Mucosa of descending colon (tissue), 3 donors: ENCODE results near the gene SSH2. TPM values are rescaled to one million over a fixed set of nuclear protein-coding genes. Genes with fewer than 3 reads are reported as not detected.

Experiments
- ATAC-seq: fragments of 200-7000 bp; cut with Tn5 transposase; one replicate; pipeline ENCODE4 v1.9.1; 2020; ENCODE audit warnings: mild to moderate bottlenecking, moderate library complexity
- DNase-seq, 3 donors: peaks; one replicate each; pipeline ENCODE4 v3.0.0-alpha.2; 2020
- H3K36me3 ChIP-seq: fragments of 200-600 bp; one replicate; pipeline ENCODE4 v1.8.0; 2021; ENCODE audit warnings: low read depth, mild to moderate bottlenecking
- H3K4me1 ChIP-seq: fragments of 200-600 bp; one replicate; pipeline ENCODE4 v1.8.0; 2021; ENCODE audit warnings: low read depth, mild to moderate bottlenecking
- H3K4me3 ChIP-seq: fragments of 200-600 bp; one replicate; pipeline ENCODE4 v1.8.0; 2021; ENCODE audit warnings: mild to moderate bottlenecking
- H3K9me3 ChIP-seq: fragments of 200-600 bp; one replicate; pipeline ENCODE4 v1.8.0; 2021; ENCODE audit warnings: mild to moderate bottlenecking
- intact Hi-C, 2 donors: fragments of 100-400 bp; cut with DNase I in 1 of 2; cut with micrococcal nuclease in 1 of 2; formaldehyde crosslinking; loops; one replicate each; pipeline versions ENCODE4 v1.11.0 to v1.11.1; 2022; cut with DNase I, micrococcal nuclease
- total RNA-seq, 3 donors: library from RNA; stranded (reverse); fragmentation: NEBNext Ultra II Directional in 2 of 3; extraction: Animal tissue kit (Norgen Biotek cat#: 25700) in 2 of 3; gene quantifications; one replicate each; pipeline versions ENCODE4 v1.2.1 to v1.2.4, GENCODE V29; 2021 to 2023
- TF ChIP-seq, protein P1 (sequence below): fragments of 200-600 bp; IDR thresholded peaks from one replicate; pipeline ENCODE4 v1.8.0; 2022; ENCODE audit warnings: antibody characterized with exemption, mild to moderate bottlenecking
- donor health status: DM: no; HTN: no; CAD: no; lungs with moderate emphysema.
- donor health status: DM: no; HTN: no; CAD: no.
- donor health status: DM: no; HTN: yes; CAD: no.

Gene SSH2
- total RNA-seq, 3 donors from 2014 or later: 32.1 to 47.8 (median 40.8) TPM

GRCh38 chr17:29807520-29808361 lies 122.3 kb downstream of the SSH2 start:
- H3K4me1 ChIP-seq: no peaks in the 10 kb centered on the region
- no peaks in the 10 kb centered on the region for H3K9me3 ChIP-seq
- no peak overlapping the region for H3K4me3 ChIP-seq
- ATAC-seq (peak; percentile 90), DNase-seq (peak in 2 of 3 donors; percentile 53 to 88)
- intact Hi-C loops: loop anchor here in 1 of 2 donors (2.0 kb wide), 1 partner anchor 123 kb away; the partner anchor contains the start of gene SSH2
- no peaks in the 10 kb centered on the region for H3K36me3 ChIP-seq
- TF ChIP-seq, protein P1, sequence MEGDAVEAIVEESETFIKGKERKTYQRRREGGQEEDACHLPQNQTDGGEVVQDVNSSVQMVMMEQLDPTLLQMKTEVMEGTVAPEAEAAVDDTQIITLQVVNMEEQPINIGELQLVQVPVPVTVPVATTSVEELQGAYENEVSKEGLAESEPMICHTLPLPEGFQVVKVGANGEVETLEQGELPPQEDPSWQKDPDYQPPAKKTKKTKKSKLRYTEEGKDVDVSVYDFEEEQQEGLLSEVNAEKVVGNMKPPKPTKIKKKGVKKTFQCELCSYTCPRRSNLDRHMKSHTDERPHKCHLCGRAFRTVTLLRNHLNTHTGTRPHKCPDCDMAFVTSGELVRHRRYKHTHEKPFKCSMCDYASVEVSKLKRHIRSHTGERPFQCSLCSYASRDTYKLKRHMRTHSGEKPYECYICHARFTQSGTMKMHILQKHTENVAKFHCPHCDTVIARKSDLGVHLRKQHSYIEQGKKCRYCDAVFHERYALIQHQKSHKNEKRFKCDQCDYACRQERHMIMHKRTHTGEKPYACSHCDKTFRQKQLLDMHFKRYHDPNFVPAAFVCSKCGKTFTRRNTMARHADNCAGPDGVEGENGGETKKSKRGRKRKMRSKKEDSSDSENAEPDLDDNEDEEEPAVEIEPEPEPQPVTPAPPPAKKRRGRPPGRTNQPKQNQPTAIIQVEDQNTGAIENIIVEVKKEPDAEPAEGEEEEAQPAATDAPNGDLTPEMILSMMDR: peak; percentile 34

GRCh38 chr17:29802246-29802645 lies 127.8 kb downstream of the SSH2 start:
- TF ChIP-seq, protein P1: no peak
- ATAC-seq (no peak), DNase-seq (no peak)
- Histone ChIP-seq H3K36me3 (no peaks in the 10 kb centered on the region), H3K4me1 (no peaks in the 10 kb centered on the region), H3K9me3 (no peaks in the 10 kb centered on the region), H3K4me3 (no peak overlapping the region)
- intact Hi-C loops: loop anchor here in 1 of 2 donors (5.0 kb wide), 1 partner anchor 130 kb away; the partner anchor contains the start of gene SSH2

DNA sequence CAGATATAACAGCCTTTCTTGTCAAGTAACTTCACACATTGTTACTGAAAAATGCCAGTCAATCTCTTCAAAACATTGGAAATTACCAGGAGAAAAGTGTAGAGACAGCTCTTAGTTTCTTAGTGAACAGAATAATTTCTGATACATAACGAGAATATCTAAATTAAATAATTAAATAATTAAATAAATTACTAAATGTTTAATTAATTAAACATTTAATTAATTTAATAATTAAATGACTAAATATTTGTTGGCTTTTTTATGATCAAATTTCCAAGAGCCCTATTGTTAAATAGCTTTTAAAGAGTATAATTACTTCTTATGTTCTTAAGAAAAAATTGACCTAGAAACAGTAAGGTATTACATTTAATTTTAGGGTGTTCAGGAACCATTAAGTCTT lies 129.6 kb downstream of the SSH2 start:
- Histone ChIP-seq H3K4me1 (no peaks in the 10 kb centered on the region), H3K36me3 (no peaks in the 10 kb centered on the region), H3K4me3 (no peak overlapping the region), H3K9me3 (no peaks in the 10 kb centered on the region)
- DNase-seq (no peak), ATAC-seq (no peak)
- intact Hi-C loops: loop anchor here in 1 of 2 donors (5.0 kb wide), 1 partner anchor 132 kb away; the partner anchor contains the start of gene SSH2
- TF ChIP-seq, protein P1: no peak

DNA sequence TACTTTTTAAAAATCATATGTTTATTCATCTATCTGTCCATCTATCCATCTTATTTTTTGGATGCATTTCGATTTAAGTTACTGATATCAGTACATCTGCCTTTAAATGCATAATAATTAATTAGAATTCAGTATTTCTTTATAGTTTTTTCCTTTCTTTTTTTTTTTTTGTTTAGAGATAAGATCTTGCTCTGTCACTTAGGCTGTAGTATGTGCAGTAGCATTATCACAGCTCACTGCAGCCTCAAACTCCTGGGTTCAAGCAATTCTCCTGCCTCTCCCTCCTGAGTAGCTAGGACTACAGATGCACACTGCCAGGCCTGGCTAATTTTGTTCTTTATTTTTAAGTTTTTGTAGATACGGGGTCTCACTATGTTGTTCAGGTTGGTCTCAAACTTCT lies 133.4 kb downstream of the SSH2 start:
- no peaks in the 10 kb centered on the region for H3K4me1 ChIP-seq
- no peaks in the 10 kb centered on the region for H3K36me3 ChIP-seq
- intact Hi-C loops: no loop called here
- H3K9me3 ChIP-seq: no peaks in the 10 kb centered on the region
- ATAC-seq (no peak), DNase-seq (no peak)
- TF ChIP-seq, protein P1: no peak
- H3K4me3 ChIP-seq: no peak overlapping the region

DNA sequence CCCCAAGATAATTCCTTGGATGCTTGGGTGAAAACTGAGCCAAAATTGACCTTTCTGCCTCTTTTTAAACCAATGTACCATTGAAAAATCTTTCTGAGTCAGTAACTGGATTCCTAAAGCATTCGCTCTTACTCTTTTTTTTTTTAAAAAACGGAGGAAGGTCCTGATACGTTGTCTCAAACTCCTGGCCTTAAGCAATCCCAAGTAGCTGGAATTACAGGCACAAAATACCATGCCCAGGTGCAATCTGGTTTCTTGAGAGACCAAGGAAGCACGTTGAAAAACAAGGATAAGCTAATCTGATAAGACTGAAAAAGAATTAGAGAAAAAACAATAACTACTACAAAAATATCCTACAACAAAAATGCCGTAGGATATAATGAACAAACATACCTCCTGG lies 136.5 kb downstream of the SSH2 start:
- Histone ChIP-seq H3K4me1 (no peaks in the 10 kb centered on the region), H3K9me3 (no peaks in the 10 kb centered on the region), H3K4me3 (no peak overlapping the region), H3K36me3 (no peaks in the 10 kb centered on the region)
- TF ChIP-seq, protein P1: no peak
- DNase-seq (no peak), ATAC-seq (no peak)
- intact Hi-C loops: no loop called here
